DMS79 (cell line): ENCODE measurements around the gene NDUFB8.
"Not testable (repeated sequence)": the region's sequence is repeated elsewhere in the genome, so short reads cannot be mapped to it uniquely, and the experiment has no call there.

ENCODE experiments used
- DNase-seq: peaks from one replicate; lab custom pipeline; 2025; lab: John Stamatoyannopoulos, UW

Gene NDUFB8

DNA sequence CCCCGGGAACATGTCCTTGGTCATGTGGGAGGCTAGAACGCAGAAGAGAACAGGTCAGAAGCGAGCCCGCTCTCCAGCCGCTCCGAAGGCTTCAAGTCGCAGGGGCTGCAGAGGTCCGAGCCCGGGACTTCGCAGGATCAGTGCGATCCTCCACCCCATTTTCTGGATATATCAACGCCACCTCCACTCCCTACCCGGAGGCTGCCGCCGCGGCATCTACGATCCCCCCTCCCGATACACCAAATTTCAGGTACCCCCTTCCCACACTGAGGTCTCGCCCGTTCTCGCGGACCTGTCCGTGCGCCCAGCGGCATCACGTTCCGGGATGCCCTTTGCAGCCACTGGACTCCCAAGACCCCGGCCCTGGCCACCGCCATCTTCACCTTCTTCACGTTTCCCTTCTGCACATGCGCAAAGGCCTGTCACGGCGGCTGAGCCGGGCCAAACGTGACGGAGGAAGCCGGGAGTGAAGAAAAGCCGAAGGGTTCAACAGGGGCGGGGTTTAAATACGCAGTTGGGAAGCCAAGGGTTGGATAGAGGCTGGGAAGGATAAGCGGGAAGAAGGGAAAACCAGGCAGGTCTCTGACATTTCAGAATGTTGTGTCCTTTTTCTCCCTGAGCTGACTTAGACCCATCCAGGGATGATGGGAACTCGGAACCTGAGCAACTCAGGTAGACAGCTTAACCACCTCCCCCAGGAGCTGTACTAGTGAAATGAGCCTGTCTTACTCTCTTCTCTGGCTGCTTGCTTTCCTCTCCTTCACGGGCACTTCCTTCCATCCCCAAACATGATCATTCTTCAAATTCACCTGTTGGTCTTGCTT is at the start of gene NDUFB8:
NDUFB8 (minus strand) TSS at position 397 of the 824 bp plus-strand sequence; CDS start at position 377, 20 bp downstream.
- DNase-seq, result peak; percentile 42

DNA sequence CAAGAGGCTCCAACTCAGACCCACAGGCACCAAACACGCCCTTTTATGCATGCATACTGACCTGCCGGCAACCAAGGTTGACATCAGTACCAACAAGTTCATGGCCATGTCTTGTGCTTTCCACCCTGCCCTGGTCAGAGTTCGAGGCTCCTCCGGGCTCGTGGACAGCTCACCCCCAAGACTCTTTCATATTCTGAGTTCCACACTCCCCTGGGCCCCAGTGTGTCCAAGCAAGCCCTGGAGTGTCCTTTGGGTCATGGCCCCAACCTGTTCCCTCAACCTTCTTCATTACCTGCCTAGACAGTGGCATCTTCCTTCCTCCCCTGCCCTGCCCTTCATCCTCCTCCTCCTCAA is 46.6 kb upstream of the NDUFB8 start:
- DNase-seq, result no peak

DNA sequence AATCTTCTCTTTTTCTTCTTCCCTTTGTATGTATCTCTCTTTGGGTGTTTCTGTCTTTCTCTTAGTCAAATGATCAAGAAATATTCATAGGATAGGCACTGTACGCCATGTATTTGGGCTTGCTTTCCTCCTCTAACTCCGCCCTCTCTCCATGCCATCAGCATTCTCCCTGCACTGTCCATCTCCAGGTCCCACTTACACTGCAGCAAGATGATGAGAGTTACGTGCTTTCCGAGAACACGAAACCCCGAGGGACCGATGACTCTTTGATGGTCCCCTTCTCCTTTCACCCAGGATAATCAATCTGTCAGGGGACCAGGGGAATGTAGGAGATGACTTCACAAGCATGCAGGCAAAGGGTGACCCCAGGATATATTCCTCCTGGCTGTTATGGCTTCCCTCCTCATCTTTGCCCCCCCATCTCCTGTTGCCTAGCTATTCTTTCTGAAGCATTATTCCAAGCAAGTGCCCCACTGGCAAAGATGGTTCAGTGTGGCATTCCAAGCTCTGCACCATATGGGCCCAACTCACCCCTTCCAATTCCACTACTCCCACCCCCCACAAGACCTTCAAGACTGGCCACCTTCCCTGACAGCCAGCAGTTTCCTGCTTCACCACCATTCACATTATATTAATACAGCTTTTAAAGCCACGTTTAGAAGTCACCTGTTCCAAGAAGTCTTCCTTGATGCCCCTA is 46.1 kb upstream of the NDUFB8 start:
- no peak for DNase-seq

GRCh38 chr10:100575146-100575545 is 45.5 kb upstream of the NDUFB8 start:
- not testable (repeated sequence) for DNase-seq

- DNase-seq, result no peak
Measured at GRCh38 chr10:100571084-100571856, 41.6 kb upstream of the NDUFB8 start.

DNA sequence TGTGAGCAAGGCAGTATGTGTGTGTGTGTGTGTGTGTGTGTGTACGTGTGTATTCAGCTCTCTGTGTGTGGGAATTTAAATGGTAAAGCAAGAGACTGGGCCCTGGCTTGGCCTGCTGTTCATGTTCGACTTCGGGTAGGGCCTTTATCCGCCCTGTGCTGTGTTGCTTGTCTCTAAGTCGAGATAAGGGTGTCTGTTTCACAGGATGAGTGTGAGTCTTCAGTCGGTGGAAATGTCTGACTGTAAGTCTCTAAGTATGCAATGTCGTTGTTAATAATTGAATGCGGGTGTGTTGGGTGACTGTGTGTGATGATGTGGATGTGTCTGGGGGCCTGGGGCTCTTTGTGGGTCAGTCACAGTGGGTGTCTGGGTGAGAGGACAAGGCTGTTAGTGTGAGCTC is 40.8 kb upstream of the NDUFB8 start:
- DNase-seq, result no peak

- no peak for DNase-seq
Measured at GRCh38 chr10:100569687-100570481, 40.2 kb upstream of the NDUFB8 start.

GRCh38 chr10:100568912-100569311 is 39.2 kb upstream of the NDUFB8 start:
- no peak for DNase-seq

DNA sequence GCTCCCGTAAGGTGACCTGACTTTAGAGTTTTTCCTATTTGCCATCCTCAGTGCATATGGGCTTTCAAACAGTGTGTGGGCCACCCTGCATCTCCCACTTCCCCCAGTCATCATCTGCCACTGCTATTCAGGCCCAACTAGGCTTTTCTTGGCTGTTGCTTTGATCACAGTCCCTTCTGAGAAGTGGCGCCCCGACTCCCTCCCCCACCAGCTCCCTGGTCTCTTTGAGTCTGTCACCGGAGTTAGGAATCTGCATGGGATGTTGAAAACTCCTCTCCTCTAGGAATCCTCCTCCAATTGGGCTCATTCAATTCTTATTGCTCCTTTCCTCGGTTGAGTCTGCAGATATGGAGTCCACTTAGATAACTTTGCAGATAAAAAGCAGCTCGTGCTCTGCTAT is 38.2 kb upstream of the NDUFB8 start:
- no peak for DNase-seq

- DNase-seq, result no peak
Measured at GRCh38 chr10:100567249-100567648, 37.6 kb upstream of the NDUFB8 start.

- DNase-seq, result no peak
Measured at GRCh38 chr10:100566561-100566960, 36.9 kb upstream of the NDUFB8 start.

DNA sequence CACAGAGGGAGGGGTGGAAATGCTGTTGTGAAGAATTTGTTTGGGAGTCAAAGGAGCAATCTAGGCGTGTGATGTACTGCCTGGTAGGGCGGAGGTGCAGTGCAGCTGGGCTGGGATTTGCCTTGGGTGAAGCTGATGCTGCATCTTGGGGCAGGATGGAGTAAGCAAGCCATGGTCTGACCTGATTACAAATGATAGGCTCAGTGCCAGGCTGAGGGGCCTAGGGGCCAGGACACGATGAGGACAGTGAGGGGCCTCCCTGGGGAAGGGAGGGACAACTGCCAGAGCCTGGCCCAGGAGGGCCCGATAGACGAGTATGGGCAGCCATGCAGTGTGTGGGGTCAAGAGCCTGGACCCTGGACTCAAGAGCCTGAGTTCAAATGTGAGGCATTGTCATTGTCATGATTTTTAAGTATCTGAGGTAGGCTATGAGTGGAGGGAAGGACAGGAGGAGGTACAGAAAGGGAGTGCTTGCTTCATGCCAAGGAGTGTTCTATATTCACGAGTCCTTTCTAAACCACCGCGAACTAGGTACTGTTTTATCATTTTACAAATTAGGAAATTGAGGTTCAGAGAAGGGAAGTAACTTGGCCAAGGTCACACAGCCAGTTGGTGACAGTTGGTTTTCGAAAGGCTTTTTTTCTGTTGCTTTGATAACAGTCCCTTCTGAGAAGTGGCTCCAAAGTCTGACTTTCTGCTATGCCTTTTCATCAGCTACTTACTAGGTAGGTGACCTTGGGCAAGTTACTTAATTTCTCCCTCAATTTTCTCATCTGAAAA is 35.7 kb upstream of the NDUFB8 start:
- DNase-seq, result no peak

DNA sequence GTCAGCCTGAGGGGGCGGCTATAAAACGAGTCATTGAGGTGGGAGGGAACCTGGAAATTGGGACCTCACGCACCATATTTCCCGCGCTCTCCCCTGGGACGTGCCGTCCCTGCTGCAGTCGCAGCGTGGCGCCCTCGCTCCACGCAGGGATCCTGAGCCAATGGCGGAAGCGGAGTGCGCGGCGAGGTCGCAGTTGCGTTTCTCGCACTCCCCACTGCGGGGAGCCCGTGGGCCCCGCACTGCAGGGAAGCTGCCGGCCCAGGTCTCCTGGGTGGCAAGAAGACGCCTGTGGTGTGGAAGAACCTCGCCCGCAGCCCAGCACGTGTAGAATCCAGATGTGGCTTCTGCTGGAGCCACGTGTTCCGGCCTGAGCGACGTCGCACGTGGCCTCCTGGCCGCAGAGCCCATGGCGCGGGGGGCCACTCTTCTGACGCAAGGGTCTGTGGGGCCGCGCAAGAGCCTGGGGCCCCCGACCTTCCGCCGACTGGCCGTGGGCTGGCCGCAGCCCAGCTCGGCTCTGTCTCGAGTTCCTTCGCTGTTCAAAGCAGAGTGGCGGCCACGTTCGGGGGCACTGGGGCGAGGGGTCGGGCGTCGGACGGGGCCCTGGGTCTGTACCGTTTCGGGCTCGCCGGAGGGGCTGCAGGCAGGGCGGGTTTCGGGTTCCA is 32.5 kb upstream of the NDUFB8 start:
- DNase-seq, result no peak

- DNase-seq, result no peak
Measured at GRCh38 chr10:100561005-100561404, 31.3 kb upstream of the NDUFB8 start.

DNA sequence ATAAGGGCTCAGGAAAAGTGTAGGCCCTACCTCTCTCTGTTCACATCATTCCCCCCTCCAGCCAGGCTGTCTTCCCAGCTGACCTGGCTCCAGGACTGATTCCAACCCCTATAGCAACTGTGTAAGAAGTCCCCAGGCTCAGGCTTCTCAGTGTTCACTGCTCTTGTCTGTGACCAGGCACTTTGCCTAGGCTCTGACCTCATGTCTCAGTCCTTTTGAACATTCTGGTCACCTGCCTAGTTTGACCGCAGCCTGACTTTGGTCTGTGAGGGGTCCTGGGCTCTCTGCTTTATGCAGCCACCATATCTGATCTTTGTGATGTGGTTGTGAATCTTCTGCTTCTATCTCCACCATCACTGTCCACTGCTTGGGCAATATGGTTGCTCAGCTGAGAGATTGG is 30.6 kb upstream of the NDUFB8 start:
- DNase-seq, result no peak

GRCh38 chr10:100554902-100555301 is 25.2 kb upstream of the NDUFB8 start:
- no peak for DNase-seq

DNA sequence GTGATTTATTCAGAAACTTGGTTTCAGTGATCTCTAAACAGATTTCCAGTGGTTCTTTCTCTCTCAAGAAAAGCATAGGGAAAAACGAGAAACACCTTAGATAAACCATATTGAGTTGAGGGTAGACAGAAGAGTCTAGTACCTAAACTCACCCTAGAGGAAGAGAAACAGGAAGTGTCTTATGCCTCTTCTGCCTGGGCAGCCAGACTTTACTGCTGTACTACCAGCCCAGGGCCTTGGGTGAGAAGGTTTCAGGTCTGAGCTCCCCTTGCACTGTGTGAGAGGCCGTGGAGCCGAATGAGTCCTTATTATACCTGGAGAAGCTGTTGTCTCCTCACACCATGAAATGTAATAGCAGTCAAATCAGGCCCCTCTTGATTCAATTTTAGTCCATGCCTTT is 24.3 kb upstream of the NDUFB8 start:
- DNase-seq, result no peak

DNA sequence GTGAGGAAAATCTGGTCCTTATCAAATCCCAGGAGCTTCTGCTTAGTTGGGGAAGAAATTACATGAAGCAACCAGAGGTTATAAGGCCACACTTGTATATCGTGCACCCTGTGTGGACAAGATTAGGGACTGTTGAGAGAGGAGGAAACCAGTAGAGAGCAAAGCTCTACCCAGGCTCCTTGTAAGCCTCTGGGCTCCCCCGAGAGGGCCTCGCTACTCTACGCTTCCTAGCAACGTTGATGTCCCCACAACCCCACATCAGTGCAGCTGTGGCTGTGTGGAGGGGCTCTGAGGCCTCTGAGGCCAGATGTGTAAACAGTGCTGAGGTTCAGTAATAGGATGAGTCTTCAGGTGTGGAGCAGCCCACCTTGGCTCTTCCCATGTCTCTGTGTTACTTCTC is 22.1 kb upstream of the NDUFB8 start:
- DNase-seq, result no peak

DNA sequence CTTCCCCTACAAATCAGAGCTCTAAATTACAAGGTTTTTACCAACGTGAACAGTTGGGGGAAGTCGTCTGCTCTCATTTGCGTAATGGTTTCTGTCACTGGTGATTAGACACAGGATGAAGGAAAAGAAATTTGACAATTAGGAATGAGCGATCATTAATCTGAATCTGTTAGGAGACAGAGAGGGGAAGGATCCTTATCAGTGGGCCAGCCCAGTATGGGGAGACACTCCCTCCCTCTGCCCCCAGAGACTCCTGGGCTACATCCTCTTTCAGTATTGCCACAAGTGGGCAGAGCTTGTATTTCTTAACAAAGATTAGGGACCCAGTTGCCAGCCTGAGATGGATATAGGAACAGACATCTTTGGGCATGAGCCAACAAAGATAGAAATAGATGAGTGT is 21.5 kb upstream of the NDUFB8 start:
- no peak for DNase-seq

GRCh38 chr10:100544950-100545349 is 15.3 kb upstream of the NDUFB8 start:
- DNase-seq, result no peak

DNA sequence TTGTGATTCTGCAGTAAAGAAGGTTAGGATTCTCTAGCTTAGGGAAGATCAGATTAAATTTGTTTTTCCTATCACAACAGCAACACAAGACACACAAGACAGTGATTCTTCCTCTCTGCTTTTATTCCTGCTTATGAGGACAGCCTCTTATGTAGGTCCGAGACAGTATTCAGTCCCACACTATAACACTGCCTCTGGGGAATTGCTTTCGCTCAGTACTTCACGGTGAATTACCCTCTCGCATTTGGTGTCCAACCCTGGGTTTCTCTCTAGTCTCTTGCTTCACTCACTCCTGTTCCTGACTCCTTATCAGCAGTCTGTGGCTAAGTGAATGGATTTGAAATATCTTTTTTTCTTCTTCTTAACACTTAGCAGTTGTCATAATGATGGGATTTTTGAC is 7.8 kb upstream of the NDUFB8 start:
- DNase-seq, result no peak
